ENCODE data around the gene SLC19A2.

DNA sequence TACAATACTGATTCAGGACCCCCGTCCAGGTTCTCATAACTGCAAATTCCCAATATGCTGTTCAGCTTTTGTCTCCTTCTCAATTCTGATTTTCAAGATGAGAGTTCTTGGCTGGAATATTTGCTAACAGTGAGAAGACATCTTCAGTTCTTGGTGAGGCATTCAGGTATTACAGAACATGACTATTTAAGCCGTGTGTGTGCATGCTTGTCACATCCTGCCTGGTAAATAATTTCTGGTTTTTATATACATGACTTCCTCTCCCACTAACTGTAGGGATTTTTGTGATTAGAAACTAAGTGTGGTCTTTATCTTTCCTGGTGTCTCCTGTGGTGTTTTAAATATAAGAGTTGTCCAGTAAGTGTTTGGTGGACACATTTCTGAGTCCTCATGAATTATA is 10.2 kb upstream of the SLC19A2 start:
- TF ChIP-seq, protein P1, sequence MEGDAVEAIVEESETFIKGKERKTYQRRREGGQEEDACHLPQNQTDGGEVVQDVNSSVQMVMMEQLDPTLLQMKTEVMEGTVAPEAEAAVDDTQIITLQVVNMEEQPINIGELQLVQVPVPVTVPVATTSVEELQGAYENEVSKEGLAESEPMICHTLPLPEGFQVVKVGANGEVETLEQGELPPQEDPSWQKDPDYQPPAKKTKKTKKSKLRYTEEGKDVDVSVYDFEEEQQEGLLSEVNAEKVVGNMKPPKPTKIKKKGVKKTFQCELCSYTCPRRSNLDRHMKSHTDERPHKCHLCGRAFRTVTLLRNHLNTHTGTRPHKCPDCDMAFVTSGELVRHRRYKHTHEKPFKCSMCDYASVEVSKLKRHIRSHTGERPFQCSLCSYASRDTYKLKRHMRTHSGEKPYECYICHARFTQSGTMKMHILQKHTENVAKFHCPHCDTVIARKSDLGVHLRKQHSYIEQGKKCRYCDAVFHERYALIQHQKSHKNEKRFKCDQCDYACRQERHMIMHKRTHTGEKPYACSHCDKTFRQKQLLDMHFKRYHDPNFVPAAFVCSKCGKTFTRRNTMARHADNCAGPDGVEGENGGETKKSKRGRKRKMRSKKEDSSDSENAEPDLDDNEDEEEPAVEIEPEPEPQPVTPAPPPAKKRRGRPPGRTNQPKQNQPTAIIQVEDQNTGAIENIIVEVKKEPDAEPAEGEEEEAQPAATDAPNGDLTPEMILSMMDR (optimal IDR thresholded peaks at IDR 0.05 in 1 of 3, IDR thresholded peaks at IDR 0.05 in 1 of 3, conservative IDR thresholded peaks at IDR 0.05 in 1 of 3; ENCODE audit: extremely low read depth in 1 of 3, insufficient read depth in 2 of 3, low read length in 3 of 3) = no peak
- TF ChIP-seq EZH2 (IDR thresholded peaks at IDR 0.05; ENCODE audit: low read length) = no peak

All from keratinocyte (primary cell).